ENCODE results near the gene IFNG. TPM values are rescaled to one million over a fixed set of nuclear protein-coding genes. Genes with fewer than 3 reads are reported as not detected.
"Not testable (repeated sequence)": the region's sequence is repeated elsewhere in the genome, so short reads cannot be mapped to it uniquely, and the experiment has no call there.

IFNG gene
- total RNA-seq = not detected

GRCh38 chr12:68159681-68160304 is at the start of gene IFNG:
Gene IFNG, minus strand, starts transcription at chr12:68159740. Its CDS starts 125 bp downstream, at chr12:68159615.
- no peak for DNase-seq (ENCODE audit: low spot score in 2 of 2)
- H3K9me3 ChIP-seq = no peaks in the 10 kb centered on the region
- no peaks in the 10 kb centered on the region for H3K36me3 ChIP-seq
- TF ChIP-seq POLR2AphosphoS5 (IDR thresholded peaks at IDR 0.05) (no peak), POLR2A (IDR thresholded peaks at IDR 0.05) (no peak), CTCF (IDR thresholded peaks at IDR 0.05) (no peak)
- intact Hi-C loops (cut with DNase I; ENCODE audit: low total_unique reads) = no loop called here
- no peak within 1 kb of the TSS for H3K27ac ChIP-seq
- H3K4me1 ChIP-seq = no peaks in the 10 kb centered on the region
- H3K27me3 ChIP-seq = no peaks in the 10 kb centered on the region
- no peak within 1 kb of the TSS for H3K4me3 ChIP-seq

DNA sequence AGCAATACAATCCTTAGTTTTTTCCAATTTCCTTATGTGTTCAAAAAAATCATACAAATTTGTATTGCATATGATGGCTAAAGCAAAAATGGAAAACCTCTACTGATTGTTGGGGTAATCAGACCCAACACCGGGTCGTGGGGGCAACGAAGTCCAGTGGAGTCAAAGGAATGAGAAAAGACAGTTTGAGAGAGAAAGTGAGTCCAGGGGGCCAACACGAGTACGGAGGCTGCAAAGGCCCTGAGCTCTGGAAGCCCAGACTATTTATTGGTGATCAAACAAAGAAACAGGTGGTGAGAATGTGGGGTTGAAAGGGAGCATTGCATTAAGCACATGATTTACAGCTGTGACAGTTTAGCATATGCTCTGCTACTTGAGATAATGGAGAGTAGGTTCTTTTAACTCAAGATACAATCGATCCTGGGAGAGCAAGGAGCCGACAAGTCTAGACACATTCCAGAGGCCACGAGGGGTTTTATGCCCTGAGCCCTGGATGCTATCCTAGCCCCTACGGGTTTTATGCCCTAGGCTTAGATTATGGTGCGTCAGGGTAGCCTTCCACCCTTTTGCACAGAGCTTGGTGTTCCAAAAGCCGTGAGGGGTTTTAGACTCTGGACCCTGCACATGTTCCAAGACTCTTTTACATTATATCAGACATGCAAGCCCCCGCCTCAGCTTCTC is 49.6 kb upstream of the IFNG start:
- DNase-seq (ENCODE audit: low spot score in 2 of 2); intact Hi-C loops (cut with DNase I; ENCODE audit: low total_unique reads): not testable (repeated sequence)

DNA sequence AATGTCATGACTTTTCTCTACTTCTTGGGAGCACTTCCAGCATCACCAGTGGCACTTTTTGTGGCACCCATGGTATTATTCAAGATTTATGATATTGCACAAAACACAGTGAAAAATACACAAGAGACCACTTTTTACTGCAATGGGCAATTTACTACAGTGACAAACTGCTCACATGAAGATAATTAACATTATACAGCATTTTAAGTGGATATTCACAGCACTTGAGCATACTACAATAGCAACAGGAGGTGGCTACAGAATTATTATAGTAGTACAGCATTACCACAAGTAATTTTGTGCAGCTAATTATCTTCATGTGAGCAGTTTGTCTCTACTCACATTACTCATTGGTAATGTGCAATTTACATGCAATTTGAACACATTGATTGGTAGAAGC is 47.7 kb upstream of the IFNG start:
- TF ChIP-seq POLR2AphosphoS5 (IDR thresholded peaks at IDR 0.05) (no peak), POLR2A (IDR thresholded peaks at IDR 0.05) (no peak), CTCF (IDR thresholded peaks at IDR 0.05) (no peak)

More for the DNA sequence above, 49.6 kb upstream of the IFNG start:
- not testable (repeated sequence) for H3K4me1 ChIP-seq, H3K4me3 ChIP-seq, H3K27me3 ChIP-seq, H3K27ac ChIP-seq, H3K36me3 ChIP-seq, H3K9me3 ChIP-seq

GRCh38 chr12:68206446-68206845 is 46.9 kb upstream of the IFNG start:
- no peak for TF ChIP-seq POLR2AphosphoS5 (IDR thresholded peaks at IDR 0.05)
- no peak for TF ChIP-seq CTCF (IDR thresholded peaks at IDR 0.05)
- TF ChIP-seq POLR2A (IDR thresholded peaks at IDR 0.05) = no peak
- DNase-seq (ENCODE audit: low spot score in 2 of 2) = no peak
- H3K27ac ChIP-seq = no peak overlapping the region
- no peaks in the 10 kb centered on the region for H3K4me1 ChIP-seq
- H3K36me3 ChIP-seq = no peaks in the 10 kb centered on the region
- H3K4me3 ChIP-seq = no peak overlapping the region
- intact Hi-C loops (cut with DNase I; ENCODE audit: low total_unique reads) = no loop called here
- H3K9me3 ChIP-seq = no peaks in the 10 kb centered on the region
- no peaks in the 10 kb centered on the region for H3K27me3 ChIP-seq

More for the DNA sequence above, 47.7 kb upstream of the IFNG start:
- no peaks in the 10 kb centered on the region for H3K9me3 ChIP-seq
- H3K27ac ChIP-seq = no peak overlapping the region
- DNase-seq (ENCODE audit: low spot score in 2 of 2) = no peak
- intact Hi-C loops (cut with DNase I; ENCODE audit: low total_unique reads) = no loop called here
- H3K4me1 ChIP-seq = no peaks in the 10 kb centered on the region
- H3K4me3 ChIP-seq = no peak overlapping the region
- H3K36me3 ChIP-seq = no peaks in the 10 kb centered on the region
- no peaks in the 10 kb centered on the region for H3K27me3 ChIP-seq

DNA sequence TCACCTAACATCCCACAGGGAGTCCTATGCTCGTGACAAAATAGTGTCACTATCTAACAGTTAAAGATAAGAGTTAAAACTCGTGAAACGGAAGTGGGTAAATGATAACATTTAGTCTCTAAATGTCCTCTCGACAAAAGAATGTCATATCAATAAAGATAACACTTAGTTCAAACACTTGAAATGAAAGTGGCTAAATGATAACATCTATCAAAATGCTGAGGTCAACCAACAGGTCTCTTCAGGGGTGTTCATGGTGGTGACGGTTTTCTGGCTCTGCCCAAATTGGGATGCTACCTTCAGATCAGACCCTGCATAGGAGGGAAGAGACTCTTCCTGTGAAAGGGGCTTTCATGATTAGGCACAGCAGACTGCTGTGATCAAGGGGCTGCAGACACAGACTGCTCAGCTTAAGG is 43.9 kb upstream of the IFNG start:
- TF ChIP-seq POLR2AphosphoS5 (IDR thresholded peaks at IDR 0.05) = no peak
- TF ChIP-seq POLR2A (IDR thresholded peaks at IDR 0.05) = no peak
- TF ChIP-seq CTCF (IDR thresholded peaks at IDR 0.05) = no peak
- Histone ChIP-seq H3K4me1 (no peaks in the 10 kb centered on the region), H3K9me3 (no peaks in the 10 kb centered on the region), H3K27me3 (no peaks in the 10 kb centered on the region), H3K27ac (no peak overlapping the region), H3K4me3 (no peak overlapping the region), H3K36me3 (no peaks in the 10 kb centered on the region)
- DNase-seq (ENCODE audit: low spot score in 2 of 2) = no peak
- intact Hi-C loops (cut with DNase I; ENCODE audit: low total_unique reads) = no loop called here

Measured in breast epithelium (tissue), 4 donors.